Measurements from ENCODE around the gene LMAN1L.

LMAN1L gene

GRCh38 chr15:74809242-74809641 is 3.4 kb upstream of the LMAN1L start:
- H3K4me1 ChIP-seq: no peaks in the 10 kb centered on the region
- H3K4me3 ChIP-seq (ENCODE audit: low read depth, low read length): no peak overlapping the region
- H3K9me3 ChIP-seq: no peaks in the 10 kb centered on the region
- DNase-seq: no peak
- H3K27me3 ChIP-seq: no peaks in the 10 kb centered on the region
- TF ChIP-seq CTCF (IDR thresholded peaks at IDR 0.05; ENCODE audit: low read depth, low read length): no peak
- H3K36me3 ChIP-seq: peaks cover 3% of the 10 kb centered on the region

GRCh38 chr15:74809956-74810355 is 2.7 kb upstream of the LMAN1L start:
- Histone ChIP-seq H3K36me3 (no peaks in the 10 kb centered on the region), H3K27me3 (no peaks in the 10 kb centered on the region), H3K4me1 (no peaks in the 10 kb centered on the region), H3K9me3 (no peaks in the 10 kb centered on the region), H3K4me3 (ENCODE audit: low read depth, low read length) (no peak overlapping the region)
- no peak for TF ChIP-seq CTCF (IDR thresholded peaks at IDR 0.05; ENCODE audit: low read depth, low read length)
- no peak for DNase-seq

GRCh38 chr15:74815121-74815934 is 2.7 kb downstream of the LMAN1L start:
- Histone ChIP-seq H3K9me3 (no peaks in the 10 kb centered on the region), H3K4me1 (peaks cover 8% of the 10 kb centered on the region), H3K36me3 (no peaks in the 10 kb centered on the region), H3K4me3 (ENCODE audit: low read depth, low read length) (no peak overlapping the region), H3K27me3 (no peaks in the 10 kb centered on the region)
- DNase-seq: peak; percentile 53
- no peak for TF ChIP-seq CTCF (IDR thresholded peaks at IDR 0.05; ENCODE audit: low read depth, low read length)

- no peak for TF ChIP-seq CTCF (IDR thresholded peaks at IDR 0.05; ENCODE audit: low read depth, low read length)
- peaks cover 12% of the 10 kb centered on the region for H3K4me1 ChIP-seq
- no peaks in the 10 kb centered on the region for H3K27me3 ChIP-seq
- no peak for DNase-seq
- no peaks in the 10 kb centered on the region for H3K9me3 ChIP-seq
- no peak overlapping the region for H3K4me3 ChIP-seq (ENCODE audit: low read depth, low read length)
- H3K36me3 ChIP-seq: no peaks in the 10 kb centered on the region
Measured at GRCh38 chr15:74815961-74816360, 3.3 kb downstream of the LMAN1L start.

GRCh38 chr15:74816624-74817369 is 4.2 kb downstream of the LMAN1L start:
- TF ChIP-seq CTCF (IDR thresholded peaks at IDR 0.05; ENCODE audit: low read depth, low read length): no peak
- H3K4me3 ChIP-seq (ENCODE audit: low read depth, low read length): no peak overlapping the region
- H3K4me1 ChIP-seq: peaks cover 21% of the 10 kb centered on the region
- H3K36me3 ChIP-seq: no peaks in the 10 kb centered on the region
- DNase-seq: no peak
- H3K9me3 ChIP-seq: no peaks in the 10 kb centered on the region
- no peaks in the 10 kb centered on the region for H3K27me3 ChIP-seq

GRCh38 chr15:74817370-74817737 is 4.7 kb downstream of the LMAN1L start:
- DNase-seq: peak; percentile 54
- Histone ChIP-seq H3K36me3 (no peaks in the 10 kb centered on the region), H3K27me3 (no peaks in the 10 kb centered on the region), H3K4me1 (peaks cover 21% of the 10 kb centered on the region), H3K4me3 (ENCODE audit: low read depth, low read length) (no peak overlapping the region), H3K9me3 (no peaks in the 10 kb centered on the region)
- TF ChIP-seq CTCF (IDR thresholded peaks at IDR 0.05; ENCODE audit: low read depth, low read length): peak; percentile 33; the same call in 1 of the 2 replicates
